AG20443 (cell line): ENCODE data around the gene FGD6.
"Not testable (repeated sequence)": the region's sequence is repeated elsewhere in the genome, so short reads cannot be mapped to it uniquely, and the experiment has no call there.

Experiments used
- DNase-seq: peaks from one replicate; pipeline ENCODE4 v3.0.0; 2012; ENCODE audit warnings: low spot score, mixed read lengths

FGD6 gene

GRCh38 chr12:95217377-95218149 is at the start of gene FGD6, which contains the start of gene VEZT:
TSS of gene FGD6 (minus strand) at chr12:95217467. CDS start at chr12:95217240, 227 bp downstream.
TSS of gene VEZT (plus strand) at chr12:95217807. CDS start at chr12:95217851, 44 bp downstream.
- peak; percentile 97 for DNase-seq

- no peak for DNase-seq
Measured at GRCh38 chr12:95266254-95266653, 49.0 kb upstream of the FGD6 start.

DNA sequence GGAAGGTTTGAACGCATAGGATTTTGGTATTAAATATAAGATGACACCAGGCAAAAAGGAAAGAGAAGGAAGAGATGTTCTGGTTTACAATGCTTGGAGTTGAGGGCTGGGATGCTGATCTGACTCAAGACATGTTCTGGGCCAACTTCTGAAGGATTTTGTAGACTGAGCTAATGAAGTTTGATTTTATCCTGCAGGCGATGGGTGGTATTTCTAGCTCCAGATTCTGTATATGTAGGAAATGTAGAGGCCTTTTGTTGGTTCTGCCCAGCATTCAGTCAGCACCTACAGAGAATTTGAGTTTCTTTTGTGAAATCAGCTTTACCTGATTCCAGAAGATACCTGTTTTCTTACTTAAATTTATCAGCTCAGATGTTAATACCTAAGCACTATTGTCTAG is 48.5 kb upstream of the FGD6 start:
- no peak for DNase-seq

DNA sequence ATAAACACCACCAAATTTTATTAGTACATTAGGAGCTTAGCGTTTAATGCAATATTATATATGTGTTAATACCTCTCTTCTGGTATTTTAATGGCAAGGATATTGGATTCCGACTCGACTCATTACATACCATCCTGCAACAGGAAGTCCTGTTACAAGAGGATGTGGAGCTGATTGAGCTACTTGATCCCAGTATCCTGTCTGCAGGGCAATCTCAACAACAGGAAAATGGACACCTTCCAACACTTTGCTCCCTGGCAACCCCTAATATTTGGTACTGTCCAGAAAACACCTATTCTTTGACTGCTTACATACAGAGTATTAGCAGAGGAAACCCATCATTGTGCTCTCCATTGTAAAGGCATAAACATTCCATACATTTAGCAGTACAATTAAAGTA is 45.5 kb upstream of the FGD6 start:
- no peak for DNase-seq

DNA sequence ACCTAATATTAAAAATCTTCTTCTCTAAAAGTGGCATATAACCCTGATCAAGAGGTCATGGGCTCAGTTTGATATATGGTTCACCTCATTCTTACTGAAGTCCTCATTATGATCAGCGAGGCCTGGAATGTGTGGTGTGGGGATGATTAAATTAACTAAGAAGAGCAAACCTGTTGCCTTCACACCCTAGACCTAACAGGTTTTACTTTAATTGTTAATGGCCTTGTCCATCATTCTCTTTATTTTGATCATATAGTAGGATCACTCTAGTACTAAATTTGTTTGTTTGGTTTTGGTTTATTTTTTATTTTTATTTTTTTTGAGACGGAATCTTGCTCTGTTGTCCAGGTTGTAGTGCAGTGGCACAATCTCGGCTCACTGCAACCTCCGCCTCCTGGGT is 43.8 kb upstream of the FGD6 start:
- DNase-seq: no peak

DNA sequence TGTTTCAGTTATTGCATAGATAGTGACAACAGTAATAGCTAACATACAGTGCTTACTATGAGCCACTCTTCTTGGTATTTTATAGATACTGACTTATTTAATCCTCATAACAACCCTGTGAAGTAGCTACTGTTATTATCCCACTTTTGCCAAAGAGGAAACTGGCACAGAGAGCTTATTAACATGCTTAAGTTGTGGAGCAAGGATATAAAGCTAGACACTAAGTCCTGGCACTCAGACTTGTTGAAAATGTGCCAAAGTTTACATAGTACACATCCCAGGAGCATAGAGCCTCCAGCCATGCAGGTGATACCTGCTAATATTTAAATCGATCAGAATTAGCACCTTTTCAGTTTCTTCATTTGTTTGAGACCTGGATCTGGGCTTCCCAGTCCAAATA is 42.1 kb upstream of the FGD6 start:
- no peak for DNase-seq

DNA sequence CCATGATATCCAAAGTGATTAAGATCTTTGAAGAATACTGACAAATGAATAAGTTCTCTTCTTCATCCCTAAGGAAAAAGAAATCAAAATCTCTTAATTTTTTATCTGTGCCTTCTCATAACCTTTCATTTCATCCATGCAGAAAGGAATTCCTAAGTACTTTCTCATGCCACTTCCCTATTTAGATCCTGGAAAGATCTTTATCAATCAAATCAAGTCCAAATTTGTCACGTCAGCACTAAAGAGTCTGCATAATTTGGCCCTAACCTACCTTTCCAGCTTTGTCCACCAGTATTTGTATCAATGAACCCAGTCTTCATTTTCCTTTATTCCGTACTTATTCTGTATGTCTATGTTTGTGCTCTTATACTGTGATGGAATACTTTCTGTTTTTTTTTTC is 41.5 kb upstream of the FGD6 start:
- DNase-seq: no peak

- DNase-seq: no peak
Measured at GRCh38 chr12:95258151-95258550, 40.9 kb upstream of the FGD6 start.

DNA sequence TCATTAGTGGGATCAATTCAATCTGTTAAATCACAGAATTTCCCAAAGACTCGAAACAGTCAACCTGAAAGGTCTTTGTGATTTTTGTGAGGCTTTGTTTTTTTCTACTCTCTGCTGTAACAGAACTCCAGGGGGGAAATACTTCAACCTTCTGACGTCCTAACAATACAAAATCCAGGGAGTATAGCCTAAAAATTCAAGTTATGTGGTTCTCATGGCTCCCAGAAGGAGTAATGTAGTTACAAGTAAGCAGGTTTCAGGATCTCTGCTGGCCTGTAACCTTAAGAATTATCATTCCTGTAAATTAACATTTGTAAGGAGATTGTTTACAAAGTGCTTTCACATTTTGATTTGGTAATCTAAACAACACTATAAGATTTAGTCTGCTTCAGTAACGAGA is 40.3 kb upstream of the FGD6 start:
- no peak for DNase-seq

DNA sequence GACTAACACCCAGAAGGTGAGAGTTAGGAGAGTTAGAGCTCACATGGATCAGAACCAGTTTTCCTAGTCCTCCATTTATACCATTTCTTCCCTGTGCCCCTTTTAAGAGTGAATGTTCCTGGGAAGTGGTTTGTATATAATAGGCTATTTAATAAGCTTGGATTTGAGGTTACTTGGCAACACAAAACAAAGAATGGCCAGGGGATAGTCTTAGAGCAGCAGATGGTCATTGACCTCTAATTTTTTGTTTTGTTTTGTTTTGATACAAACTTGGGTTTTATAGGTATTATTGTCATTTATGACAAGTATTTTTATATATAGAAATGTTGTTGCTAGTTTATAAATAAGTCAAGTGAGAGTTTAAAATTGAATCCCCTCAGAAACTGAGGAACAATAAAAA is 36.1 kb upstream of the FGD6 start:
- DNase-seq: no peak

GRCh38 chr12:95248604-95249360 is 31.5 kb upstream of the FGD6 start:
- no peak for DNase-seq

- no peak for DNase-seq
Measured at GRCh38 chr12:95248095-95248494, 30.8 kb upstream of the FGD6 start.

- DNase-seq: no peak
Measured at GRCh38 chr12:95244350-95244749, 27.1 kb upstream of the FGD6 start.

DNA sequence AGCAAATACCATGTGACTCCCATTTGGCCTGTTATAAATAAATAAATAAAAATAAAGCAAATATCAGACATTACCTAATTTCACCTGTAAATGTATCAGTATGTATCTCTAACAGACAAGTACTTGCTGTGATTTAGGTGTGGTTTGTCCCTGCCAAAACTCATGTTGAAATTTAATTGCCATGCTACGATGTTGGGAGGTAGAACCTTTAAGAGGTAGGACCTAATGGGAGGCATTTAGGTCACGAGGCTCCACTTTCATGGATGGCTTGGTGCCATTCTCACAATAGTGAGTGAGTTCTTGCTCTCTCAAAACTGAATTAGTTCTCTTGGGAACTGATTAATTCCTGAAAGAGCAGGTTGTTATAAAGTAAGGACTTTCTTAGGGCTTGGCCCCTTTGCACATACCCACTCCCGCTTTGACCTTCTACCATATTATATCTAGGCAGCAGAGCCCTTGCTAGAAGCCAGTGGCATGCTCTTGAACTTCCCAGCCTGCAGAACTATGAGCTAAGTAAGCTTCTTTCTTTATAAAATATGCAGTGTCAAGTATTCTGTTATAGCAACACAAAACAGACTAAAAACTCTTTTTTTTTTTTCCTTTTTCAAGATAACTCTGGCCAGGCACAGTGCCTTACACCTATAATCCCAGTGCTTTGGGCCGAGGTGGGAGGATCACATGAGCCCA is 26.4 kb upstream of the FGD6 start:
- no peak for DNase-seq

DNA sequence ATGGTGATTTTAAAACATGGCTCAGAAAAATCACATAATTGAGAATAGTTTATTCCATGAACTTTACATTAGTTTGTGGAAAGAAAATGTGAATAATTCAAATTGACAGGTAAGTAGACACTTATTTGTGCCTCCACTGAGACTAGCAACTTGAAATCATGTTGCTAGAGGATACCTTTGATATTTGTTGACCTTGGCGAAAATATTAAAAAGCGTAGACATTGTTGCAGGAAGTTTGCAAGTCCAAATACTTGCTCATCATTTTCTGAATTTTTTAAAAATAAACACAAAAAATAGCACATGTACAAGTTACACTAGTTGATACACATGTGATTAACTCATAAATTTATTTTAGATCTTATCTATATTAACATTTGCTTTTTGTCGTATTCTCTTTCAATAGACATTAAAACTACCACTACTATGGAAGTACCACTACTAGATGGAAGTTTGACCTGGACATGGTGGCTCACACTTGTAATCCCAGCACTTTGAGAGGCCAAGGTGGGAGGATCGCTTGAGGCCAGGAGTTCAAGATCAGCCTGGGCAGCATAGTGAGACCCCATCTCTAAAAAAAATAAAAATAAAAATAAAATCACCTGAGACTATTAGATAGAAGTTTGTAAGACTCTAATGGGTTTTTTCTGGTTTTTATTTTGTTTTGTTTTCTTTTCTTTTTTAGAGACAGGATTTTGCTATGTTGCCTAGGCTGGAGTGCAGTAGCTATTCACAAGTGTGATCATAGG is 24.7 kb upstream of the FGD6 start:
- DNase-seq: no peak

GRCh38 chr12:95241138-95241537 is 23.9 kb upstream of the FGD6 start:
- DNase-seq: not testable (repeated sequence)

- DNase-seq: no peak
Measured at GRCh38 chr12:95240556-95240955, 23.3 kb upstream of the FGD6 start.

DNA sequence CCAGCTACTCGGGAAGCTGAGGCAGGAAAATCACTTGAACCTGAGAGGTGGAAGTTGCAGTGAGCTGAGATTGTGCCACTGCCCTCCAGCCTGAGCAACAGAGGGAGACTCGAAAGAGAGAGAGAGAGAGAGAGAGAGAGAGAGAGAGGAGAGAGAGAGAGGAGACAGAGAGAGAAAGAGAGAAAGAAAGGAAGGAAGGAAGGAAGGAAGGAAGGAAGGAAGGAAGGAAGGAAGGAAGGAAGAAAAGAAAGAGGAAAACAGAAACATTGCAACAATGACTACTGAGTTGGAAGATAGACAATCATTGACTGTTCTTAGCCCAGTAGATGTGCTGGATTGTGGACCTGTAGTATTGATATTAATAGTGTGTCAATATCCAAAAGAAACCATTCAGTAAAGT is 22.6 kb upstream of the FGD6 start:
- not testable (repeated sequence) for DNase-seq

DNA sequence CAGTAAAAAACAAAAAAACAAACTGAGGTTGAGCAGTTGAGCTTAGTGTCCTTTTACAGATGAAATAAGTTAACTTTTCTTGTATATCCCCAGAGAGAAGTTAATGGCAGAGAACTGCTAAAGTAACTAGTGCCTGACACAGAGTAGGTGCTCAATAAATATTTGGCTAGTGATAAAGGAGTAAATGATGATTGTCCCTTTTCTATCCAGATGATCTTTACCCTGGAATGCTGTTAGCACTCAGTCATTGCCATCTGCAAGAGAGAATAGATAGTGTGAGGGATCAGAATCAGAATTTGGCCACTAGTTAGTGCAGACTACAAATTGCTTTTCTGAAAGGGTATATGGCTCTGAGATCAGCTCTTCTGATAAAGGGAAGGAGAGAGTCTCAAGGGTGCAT is 21.9 kb upstream of the FGD6 start:
- DNase-seq: no peak

GRCh38 chr12:95238150-95238549 is 20.9 kb upstream of the FGD6 start:
- no peak for DNase-seq

GRCh38 chr12:95237315-95237714 is 20.0 kb upstream of the FGD6 start:
- no peak for DNase-seq

GRCh38 chr12:95235621-95236020 is 18.4 kb upstream of the FGD6 start:
- not testable (repeated sequence) for DNase-seq
